IMR-90 (cell line): ENCODE measurements around the gene STK33. TPM values are rescaled to one million over a fixed set of nuclear protein-coding genes. Genes with fewer than 3 reads are reported as not detected.

Experiments used
- ATAC-seq: fragments of 200-7000 bp; cut with Tn5 transposase; 2 replicates; pipeline ENCODE4 v1.9.1; 2020; ENCODE audit warnings: low read depth, mild to moderate bottlenecking, moderate library complexity
- BruUV-seq: library from RNA; stranded (reverse); fragments of 400-500 nt; replicated peaks from 2 replicates; lab custom pipeline; 2021; lab: Mats Ljungman, UMichigan
- CTCF ChIA-PET: fragments of 300-600 bp; formaldehyde crosslinking; extraction: SDS; loops from one replicate; lab custom pipeline; 2021; ENCODE audit warnings: antibody characterized with exemption; lab: Yijun Ruan, JAX
- POLR2A ChIA-PET: fragments of 300-600 bp; sonication (Branson Sonifier 250); formaldehyde crosslinking; loops from one replicate; lab custom pipeline; 2022; ENCODE audit warnings: antibody characterized with exemption; ENCODE audit not compliant: unreplicated experiment; lab: Charles Lee
- DNase-seq: peaks from one replicate; pipeline ENCODE4 v3.0.0; 2013
- H2AFZ ChIP-seq: replicated peaks from 2 replicates; pipeline ENCODE3; 2013; ENCODE audit warnings: low read length, mild to moderate bottlenecking; ENCODE audit not compliant: poor library complexity
- H2AK5ac ChIP-seq: 2 replicates; pipeline ENCODE4 v1.6.1; 2013; ENCODE audit warnings: low read depth, low read length, inconsistent platforms
- H2AK9ac ChIP-seq: replicated peaks from 2 replicates; pipeline ENCODE3; 2013; ENCODE audit warnings: mild to moderate bottlenecking, low read depth, low read length, moderate library complexity; ENCODE audit not compliant: poor library complexity
- H2BK120ac ChIP-seq: 2 replicates; pipeline ENCODE4 v1.6.1; 2013; ENCODE audit warnings: low read depth, low read length, inconsistent platforms
- H2BK15ac ChIP-seq: 3 replicates; pipeline ENCODE4 v1.6.1; 2013; ENCODE audit warnings: low read depth, low read length, inconsistent platforms
- H2BK20ac ChIP-seq: 2 replicates; pipeline ENCODE4 v1.6.1; 2013; ENCODE audit warnings: low read depth, mild to moderate bottlenecking, inconsistent platforms, low read length, moderate library complexity
- H2BK5ac ChIP-seq: 2 replicates; pipeline ENCODE4 v1.6.1; 2013; ENCODE audit warnings: mild to moderate bottlenecking, low read depth, low read length, inconsistent platforms; ENCODE audit not compliant: poor library complexity, severe bottlenecking
- H3K14ac ChIP-seq: replicated peaks from 2 replicates; pipeline ENCODE4 v1.6.1; 2013; ENCODE audit warnings: low read depth, low read length, inconsistent platforms
- H3K18ac ChIP-seq: 2 replicates; pipeline ENCODE4 v1.6.1; 2013; ENCODE audit warnings: low read depth, low read length, control low read depth
- H3K23ac ChIP-seq: 2 replicates; pipeline ENCODE4 v1.6.1; 2013; ENCODE audit warnings: low read depth, low read length, inconsistent platforms
- H3K27ac ChIP-seq: 2 replicates; pipeline ENCODE4 v1.5.1; 2013; ENCODE audit warnings: mild to moderate bottlenecking, control low read depth, low read length; ENCODE audit not compliant: insufficient read depth
- H3K27me3 ChIP-seq: 2 replicates; pipeline ENCODE4 v1.6.1; 2013; ENCODE audit warnings: low read length; ENCODE audit not compliant: control insufficient read depth, insufficient read depth
- H3K36me3 ChIP-seq: 2 replicates; pipeline ENCODE4 v1.6.1; 2013; ENCODE audit warnings: low read length, mixed read lengths; ENCODE audit not compliant: control insufficient read depth, insufficient read depth
- H3K4ac ChIP-seq: 2 replicates; pipeline ENCODE4 v1.6.1; 2013; ENCODE audit warnings: low read depth, low read length, inconsistent platforms
- H3K4me1 ChIP-seq: 2 replicates; pipeline ENCODE4 v1.6.1; 2013; ENCODE audit warnings: low read length, mixed read lengths; ENCODE audit not compliant: control insufficient read depth, insufficient read depth
- H3K4me2 ChIP-seq: 2 replicates; pipeline ENCODE4 v1.6.1; 2013; ENCODE audit warnings: low read depth, mild to moderate bottlenecking, control low read depth, low read length, moderate library complexity
- H3K4me3 ChIP-seq: 2 replicates; pipeline ENCODE4 v1.5.1; 2013; ENCODE audit warnings: low read depth, mild to moderate bottlenecking, control low read depth, low read length, moderate library complexity; ENCODE audit not compliant: insufficient read depth
- H3K56ac ChIP-seq: 2 replicates; pipeline ENCODE4 v1.6.1; 2013; ENCODE audit warnings: low read length, inconsistent platforms; ENCODE audit not compliant: insufficient read depth; ENCODE audit errors: extremely low read depth
- H3K79me1 ChIP-seq, 2 experiments: 2 replicates each; pipeline ENCODE4 v1.6.1; 2013; ENCODE audit warnings: low read length in 2 of 2, inconsistent platforms in 1 of 2, low read depth in 1 of 2
- H3K9ac ChIP-seq: 2 replicates; pipeline ENCODE4 v1.6.1; 2013; ENCODE audit warnings: low read depth, low read length, control low read depth
- H3K9me1 ChIP-seq: 2 replicates; pipeline ENCODE4 v1.6.1; 2013; ENCODE audit warnings: low read length, inconsistent platforms; ENCODE audit not compliant: insufficient read depth
- H3K9me3 ChIP-seq: 2 replicates; pipeline ENCODE4 v1.6.1; 2013; ENCODE audit warnings: low read length; ENCODE audit not compliant: control insufficient read depth, insufficient read depth
- H4K20me1 ChIP-seq: 2 replicates; pipeline ENCODE4 v1.6.1; 2013; ENCODE audit warnings: low read length, inconsistent platforms; ENCODE audit not compliant: insufficient read depth
- H4K5ac ChIP-seq: 2 replicates; pipeline ENCODE4 v1.6.1; 2013; ENCODE audit warnings: mild to moderate bottlenecking, low read depth, low read length, control low read depth
- H4K8ac ChIP-seq, 2 experiments: 2 replicates each; pipeline ENCODE4 v1.6.1; 2013; ENCODE audit warnings: low read depth in 2 of 2, low read length in 2 of 2, control low read depth in 1 of 2, inconsistent platforms in 1 of 2
- H4K91ac ChIP-seq: 2 replicates; pipeline ENCODE4 v1.6.1; 2013; ENCODE audit warnings: low read depth, low read length, inconsistent platforms; ENCODE audit not compliant: insufficient read depth
- CTCF ChIP-seq: conservative IDR thresholded peaks from 2 replicates; pipeline ENCODE4 v1.5.1; 2012; ENCODE audit warnings: mild to moderate bottlenecking, low read depth, low read length, improper control_type of control experiment
- ELK1 ChIP-seq: fragments of 150-350 bp; IDR thresholded peaks from 2 replicates; pipeline ENCODE4 v1.6.1; 2016; ENCODE audit warnings: low read depth, mild to moderate bottlenecking, low read length, moderate library complexity, borderline replicate concordance
- FOS ChIP-seq: fragments of 150-350 bp; IDR thresholded peaks from 2 replicates; pipeline ENCODE4 v1.6.1; 2016; ENCODE audit warnings: low read depth, low read length
- MAZ ChIP-seq: IDR thresholded peaks from 2 replicates; pipeline ENCODE4 v1.6.1; 2012; ENCODE audit warnings: low read depth, mild to moderate bottlenecking, low read length, improper control_type of control experiment, moderate library complexity, borderline replicate concordance
- NFE2L2 ChIP-seq: fragments of 150-350 bp; IDR thresholded peaks from 2 replicates; pipeline ENCODE4 v1.6.1; 2016; ENCODE audit warnings: low read depth, mild to moderate bottlenecking, low read length
- POLR2A ChIP-seq: IDR thresholded peaks from 2 replicates; pipeline ENCODE4 v1.6.1; 2012; ENCODE audit warnings: mild to moderate bottlenecking, low read depth, low read length
- RFX5 ChIP-seq: IDR thresholded peaks from 2 replicates; pipeline ENCODE4 v1.8.0; 2012; ENCODE audit warnings: low read depth, mild to moderate bottlenecking, low read length, moderate library complexity
- WGBS, 2 experiments: methylation state at CpG; one replicate each; pipeline versions ENCODE4 v1.1.5 to v1.1.7; 2013; ENCODE audit warnings: missing lambda C conversion rate in 2 of 2; ENCODE audit not compliant: insufficient read length in 1 of 2; ENCODE audit errors: extremely low coverage in 2 of 2; 5-methylcytosine and 5-hydroxymethylcytosine counted together
- dilution Hi-C: fragments of 300-500 bp; cut with HindIII; formaldehyde crosslinking; loops from one replicate; pipeline ENCODE4 v1.14.3; 2018; ENCODE audit warnings: low sequenced_read_pairs; ENCODE audit not compliant: unreplicated experiment
- in situ Hi-C: fragments of 300-500 bp; cut with MboI; formaldehyde crosslinking; loops from 3 replicates; pipeline ENCODE4 v1.14.3; 2019; ENCODE audit warnings: low sequenced_read_pairs, inconsistent platforms, mixed read lengths
- intact Hi-C: fragments of 100-400 bp; cut with micrococcal nuclease; formaldehyde crosslinking; loops from 2 replicates; pipeline ENCODE4 v1.10.0; 2022
- polyA plus RNA-seq, 3 experiments: library from polyadenylated mRNA; depleted of rRNA; stranded (reverse); fragments of >200 nt; gene quantifications; 2 replicates each; pipeline ENCODE4 v1.2.3, GENCODE V29; 2012; ENCODE audit warnings: low replicate concordance in 1 of 3
- total RNA-seq: library from RNA; depleted of rRNA; stranded (reverse); fragments of >200 nt; gene quantifications from 2 replicates; pipeline ENCODE4 v1.2.3, GENCODE V29; 2012

The STK33 gene
- total and polyA plus RNA-seq, 2 of the 4 experiments (the other 2 are of a cell fraction): 2.3 to 2.6 TPM

- Histone ChIP-seq H2BK20ac (no peak overlapping the region), H3K4me1 (no peaks in the 10 kb centered on the region), H2AK5ac (no peak overlapping the region), H3K36me3 (no peaks in the 10 kb centered on the region), H2AFZ (no peak overlapping the region), H2BK120ac (no peak overlapping the region), H3K18ac (no peak overlapping the region), H3K27ac (no peak overlapping the region), H2BK5ac (no peak overlapping the region), H4K91ac (no peak overlapping the region), H3K9me1 (no peaks in the 10 kb centered on the region), H3K79me1 (no peaks in the 10 kb centered on the region), H3K4ac (no peak overlapping the region), H3K9ac (no peak overlapping the region), H4K5ac (no peak overlapping the region), H3K27me3 (no peaks in the 10 kb centered on the region), H3K4me2 (no peak overlapping the region), H3K9me3 (no peaks in the 10 kb centered on the region), H3K56ac (no peak overlapping the region), H3K23ac (no peak overlapping the region), H3K14ac (no peak overlapping the region), H2AK9ac (peak overlapping the region; percentile 25), H4K20me1 (no peaks in the 10 kb centered on the region), H2BK15ac (no peak overlapping the region), H3K4me3 (no peak overlapping the region), H4K8ac (no peak overlapping the region)
- dilution Hi-C loops: no loop called here
- no TSS peak for BruUV-seq
- 93% methylated on average over 7 of the region's 13 CpGs; no CpG with 5 or more reads in 1 of the 2 experiments for WGBS, 2 experiments
- no peak for DNase-seq
- in situ Hi-C loops: no loop called here
- no peak for ATAC-seq
- ChIA-PET CTCF (no interaction called here), POLR2A (no interaction called here)
- TF ChIP-seq MAZ (no peak), RFX5 (no peak), NFE2L2 (no peak), CTCF (no peak), POLR2A (no peak), ELK1 (no peak), FOS (no peak)
- intact Hi-C loops: no loop called here
Measured at GRCh38 chr11:8381871-8382396, 212.1 kb downstream of the STK33 start.
